Measurements from ENCODE around the gene TUBD1. TPM values are rescaled to one million over a fixed set of nuclear protein-coding genes. Genes with fewer than 3 reads are reported as not detected.
A peak's percentile ranks its signal among the peaks of the same experiment; 100 is the strongest.

The TUBD1 gene
- total RNA-seq, 2 experiments from 2014 or later, result 8.6 to 13.0 TPM

GRCh38 chr17:59838052-59838916, 54.5 kb downstream of the TUBD1 start:
- Histone ChIP-seq H3K9me2 (ENCODE audit: insufficient read depth, low read length) (no peaks in the 10 kb centered on the region), H3K4me3 (ENCODE audit: low read depth, low read length, poor library complexity, severe bottlenecking) (peak overlapping the region; percentile 72), H3K79me2 (ENCODE audit: insufficient read depth, low read depth, low read length) (peaks cover 46% of the 10 kb centered on the region; the same call in 1 of the 2 replicates), H4K20me1 (ENCODE audit: insufficient read depth, low read length) (no peaks in the 10 kb centered on the region), H3K4me1 (ENCODE audit: insufficient read depth, low read length, poor library complexity, severe bottlenecking) (peaks cover 57% of the 10 kb centered on the region), H3K4me2 (ENCODE audit: low read length) (peak overlapping the region; percentile 78), H3K27ac (ENCODE audit: low read depth, low read length, poor library complexity, severe bottlenecking) (peak overlapping the region; percentile 75), H3K36me3 (ENCODE audit: insufficient read depth, low read length) (peaks cover 33% of the 10 kb centered on the region), H2AFZ (ENCODE audit: low read length) (peak overlapping the region; percentile 95; the same call in 1 of the 2 replicates), H3K9me3 (ENCODE audit: low read length) (no peaks in the 10 kb centered on the region)
- TF ChIP-seq CTCF (conservative IDR thresholded peaks at IDR 0.05; ENCODE audit: low read length) (no peak), EZH2phosphoT487 (IDR thresholded peaks at IDR 0.05; ENCODE audit: borderline replicate concordance, low read depth, low read length) (no peak; the same call in 1 of the 2 replicates)
- TSS peak; percentile 87 for BruUV-seq (replicated peaks)
- no peak for DNase-seq (ENCODE audit: low spot score)
- CTCF ChIA-PET (ENCODE audit: unreplicated experiment), result interaction anchor here (1.3 kb wide), 1 partner anchor 10 kb away, joined by 5 read pairs; no protein-coding TSS in a partner anchor
- POLR2A ChIA-PET, result interaction anchor here (0.6 to 1.8 kb wide), 9 partner anchors 9 to 240 kb away, joined by 3 to 9 read pairs (median 4); no protein-coding TSS in a partner anchor
- intact Hi-C loops (cut with micrococcal nuclease; ENCODE audit: unreplicated experiment), result no loop called here

- intact Hi-C loops (cut with micrococcal nuclease; ENCODE audit: unreplicated experiment), result no loop called here
- peak overlapping the region; percentile 95 for H2AFZ ChIP-seq (ENCODE audit: low read length)
- H3K4me1 ChIP-seq (ENCODE audit: insufficient read depth, low read length, poor library complexity, severe bottlenecking), result peaks cover 65% of the 10 kb centered on the region
- peak; percentile 91 for DNase-seq (ENCODE audit: low spot score)
- H3K79me2 ChIP-seq (ENCODE audit: insufficient read depth, low read depth, low read length), result peaks cover 46% of the 10 kb centered on the region; the same call in 1 of the 2 replicates
- TF ChIP-seq EZH2phosphoT487 (IDR thresholded peaks at IDR 0.05; ENCODE audit: borderline replicate concordance, low read depth, low read length) (no peak), CTCF (conservative IDR thresholded peaks at IDR 0.05; ENCODE audit: low read length) (no peak; the same call in 1 of the 2 replicates)
- ChIA-PET CTCF (ENCODE audit: unreplicated experiment) (interaction anchor here (1.3 kb wide), 1 partner anchor 10 kb away, joined by 5 read pairs; no protein-coding TSS in a partner anchor), POLR2A (interaction anchor here (0.6 to 1.8 kb wide), 7 partner anchors 8 to 240 kb away, joined by 3 to 9 read pairs (median 4); no protein-coding TSS in a partner anchor)
- H3K36me3 ChIP-seq (ENCODE audit: insufficient read depth, low read length), result peaks cover 31% of the 10 kb centered on the region
- H3K9me2 ChIP-seq (ENCODE audit: insufficient read depth, low read length), result no peaks in the 10 kb centered on the region
- no peaks in the 10 kb centered on the region for H4K20me1 ChIP-seq (ENCODE audit: insufficient read depth, low read length)
- TSS peak; percentile 86 for BruUV-seq (replicated peaks)
- H3K4me2 ChIP-seq (ENCODE audit: low read length), result peak overlapping the region; percentile 78
- peak overlapping the region; percentile 75 for H3K27ac ChIP-seq (ENCODE audit: low read depth, low read length, poor library complexity, severe bottlenecking)
- H3K4me3 ChIP-seq (ENCODE audit: low read depth, low read length, poor library complexity, severe bottlenecking), result peak overlapping the region; percentile 72
- H3K9me3 ChIP-seq (ENCODE audit: low read length), result no peaks in the 10 kb centered on the region
Measured at GRCh38 chr17:59837308-59838051, 55.3 kb downstream of the TUBD1 start.

Measured in OCI-LY7 (cell line).